Measurements from ENCODE around the gene AFF4.

Gene AFF4

DNA sequence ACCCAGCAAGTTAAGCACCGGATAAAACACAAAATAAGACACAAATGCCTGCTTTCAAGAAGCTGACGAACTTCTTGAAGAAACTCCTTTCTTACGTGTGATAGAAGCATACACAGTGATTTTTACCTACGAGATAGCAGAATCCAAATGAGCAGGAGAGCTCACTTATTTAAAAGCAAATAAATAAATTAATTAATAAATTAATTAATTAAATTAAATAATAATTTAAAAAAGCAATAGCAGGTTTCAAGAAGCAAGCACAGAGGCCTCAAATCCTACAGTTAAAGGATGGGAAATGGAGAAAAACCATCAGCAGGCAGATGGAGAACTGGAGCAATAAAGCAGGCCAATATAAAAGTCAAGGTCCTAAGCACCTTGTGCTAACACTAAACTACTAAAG, 72.6 kb downstream of the AFF4 start:
- no peak for DNase-seq (ENCODE audit: low read depth)
- TF ChIP-seq CTCF (IDR thresholded peaks at IDR 0.05; ENCODE audit: control insufficient read depth, insufficient read depth, low read depth, low read length, missing control alignments), result no peak
- H3K4me3 ChIP-seq (ENCODE audit: control insufficient read depth, low read depth, low read length), result no peak overlapping the region

DNA sequence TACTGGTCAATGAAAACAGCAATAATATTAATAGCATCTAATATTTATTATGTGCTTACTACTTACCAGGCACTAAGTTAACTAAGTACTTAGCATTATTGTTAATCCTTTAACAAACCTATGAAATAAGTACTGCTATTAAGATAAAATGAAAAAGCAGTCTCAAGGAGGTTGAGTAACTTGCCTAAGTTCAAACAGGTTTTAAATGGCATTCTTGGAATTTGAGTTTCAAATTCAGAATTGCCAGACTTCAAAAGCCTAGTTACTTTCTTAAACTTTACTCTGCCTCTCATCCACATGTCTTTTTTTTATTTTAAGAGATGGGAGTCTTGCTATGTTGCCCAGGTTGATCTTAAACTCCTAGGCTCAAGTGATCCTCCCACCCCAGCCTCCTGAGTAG, 73.9 kb downstream of the AFF4 start:
- no peak overlapping the region for H3K4me3 ChIP-seq (ENCODE audit: control insufficient read depth, low read depth, low read length)
- TF ChIP-seq CTCF (IDR thresholded peaks at IDR 0.05; ENCODE audit: control insufficient read depth, insufficient read depth, low read depth, low read length, missing control alignments), result no peak
- no peak for DNase-seq (ENCODE audit: low read depth)

GRCh38 chr5:132887283-132887682, 76.2 kb downstream of the AFF4 start:
- DNase-seq (ENCODE audit: low read depth), result no peak
- no peak for TF ChIP-seq CTCF (IDR thresholded peaks at IDR 0.05; ENCODE audit: control insufficient read depth, insufficient read depth, low read depth, low read length, missing control alignments)
- no peak overlapping the region for H3K4me3 ChIP-seq (ENCODE audit: control insufficient read depth, low read depth, low read length)

DNA sequence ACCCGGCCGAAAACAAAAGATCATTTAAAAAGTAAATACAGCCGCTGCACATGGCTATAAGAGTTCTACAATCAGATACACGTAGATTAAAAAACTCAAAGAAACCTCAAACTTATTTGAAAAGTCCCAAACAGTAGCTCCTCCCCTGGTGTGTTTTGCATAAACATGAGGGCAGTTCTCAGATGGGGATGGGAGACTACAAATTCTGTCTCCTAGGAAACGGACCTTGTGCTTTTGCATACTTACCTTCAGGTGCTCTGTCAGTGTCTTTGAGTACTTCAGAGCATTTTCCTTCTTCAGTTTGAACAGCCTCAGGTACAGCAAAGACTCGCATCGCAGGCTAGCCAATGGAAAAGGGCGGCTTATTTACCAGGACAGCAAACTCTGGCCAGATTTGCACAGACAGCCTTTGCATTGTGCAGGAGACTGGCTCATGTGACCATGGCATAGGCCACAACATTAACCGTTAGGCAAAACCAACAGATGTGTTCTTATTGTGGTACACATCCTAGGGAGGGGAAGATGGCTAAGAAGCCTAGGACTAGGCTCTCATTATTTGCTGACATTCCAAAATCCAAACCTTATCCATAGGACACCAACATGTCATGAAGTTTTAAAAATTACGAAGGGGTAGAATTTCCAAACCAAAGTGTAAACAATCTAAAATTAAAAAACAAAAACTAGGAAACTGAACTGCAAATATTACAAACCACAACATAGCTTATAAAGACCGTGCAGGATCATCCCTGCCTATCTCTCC, 77.2 kb downstream of the AFF4 start:
- H3K4me3 ChIP-seq (ENCODE audit: control insufficient read depth, low read depth, low read length), result no peak overlapping the region
- DNase-seq (ENCODE audit: low read depth), result no peak
- TF ChIP-seq CTCF (IDR thresholded peaks at IDR 0.05; ENCODE audit: control insufficient read depth, insufficient read depth, low read depth, low read length, missing control alignments), result no peak

- DNase-seq (ENCODE audit: low read depth), result no peak
- no peak for TF ChIP-seq CTCF (IDR thresholded peaks at IDR 0.05; ENCODE audit: control insufficient read depth, insufficient read depth, low read depth, low read length, missing control alignments)
- H3K4me3 ChIP-seq (ENCODE audit: control insufficient read depth, low read depth, low read length), result no peak overlapping the region
Measured at GRCh38 chr5:132884548-132884947, 78.9 kb downstream of the AFF4 start.

DNA sequence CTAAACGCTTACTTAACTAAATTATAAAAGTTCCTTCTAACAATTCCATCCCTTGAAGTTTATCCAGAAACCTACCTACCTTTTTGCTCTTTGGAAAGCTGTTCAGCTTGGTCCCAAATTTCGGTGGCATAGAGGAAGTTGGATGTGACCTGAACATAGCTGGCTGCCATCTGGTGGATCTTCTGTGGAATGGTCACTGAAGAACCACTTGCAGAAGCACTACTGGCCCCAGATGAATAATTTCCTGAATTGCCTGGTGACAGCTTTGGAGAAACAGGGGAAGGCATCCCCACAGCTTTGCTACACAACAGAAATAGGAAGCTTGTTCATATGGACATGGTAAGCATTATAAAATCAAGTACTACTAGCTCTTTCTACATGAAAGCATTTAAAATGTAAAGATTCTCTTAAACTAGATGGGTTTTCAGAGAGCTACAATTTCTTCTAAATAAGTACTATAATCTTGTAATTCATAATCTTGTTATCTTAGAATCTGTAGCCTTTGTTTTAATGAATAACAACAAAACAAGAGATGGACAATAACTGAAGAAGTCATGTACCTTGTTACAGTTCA, 80.1 kb downstream of the AFF4 start:
- peak; percentile 75 for TF ChIP-seq CTCF (IDR thresholded peaks at IDR 0.05; ENCODE audit: control insufficient read depth, insufficient read depth, low read depth, low read length, missing control alignments)
- DNase-seq (ENCODE audit: low read depth), result peak; percentile 53
- H3K4me3 ChIP-seq (ENCODE audit: control insufficient read depth, low read depth, low read length), result no peak overlapping the region

Measured in AG09309 (cell line).